SK-MEL-5 (cell line): ENCODE results near the gene CEP89. TPM values are rescaled to one million over a fixed set of nuclear protein-coding genes. Genes with fewer than 3 reads are reported as not detected.
"Not testable (repeated sequence)": the region's sequence is repeated elsewhere in the genome, so short reads cannot be mapped to it uniquely, and the experiment has no call there.

Experiments used
- DNase-seq: peaks from one replicate; pipeline ENCODE4 v3.0.0-alpha.2; 2016; ENCODE audit warnings: low read depth, low spot score
- in situ Hi-C: cut with HindIII; loops from 2 replicates; pipeline ENCODE4 v1.10.0; 2016; ENCODE audit warnings: low sequenced_read_pairs, high pct_unique_total_duplicates, low pct_unique_long_range_greater_than_20kb
- small RNA-seq, 2 experiments: library from RNA; depleted of rRNA; stranded (forward); fragments of <200 nt; gene quantifications; one replicate each; pipeline ENCODE3, GENCODE V24; 2014
- total RNA-seq: library from RNA; depleted of rRNA; stranded (reverse); fragments of >200 nt; shearing (Covaris generic); gene quantifications from 2 replicates; pipeline ENCODE4 v1.2.3, GENCODE V29; 2014; rRNA removed

Gene CEP89
- total RNA-seq, 1 experiment from 2014 or later = 4.8 TPM

DNA sequence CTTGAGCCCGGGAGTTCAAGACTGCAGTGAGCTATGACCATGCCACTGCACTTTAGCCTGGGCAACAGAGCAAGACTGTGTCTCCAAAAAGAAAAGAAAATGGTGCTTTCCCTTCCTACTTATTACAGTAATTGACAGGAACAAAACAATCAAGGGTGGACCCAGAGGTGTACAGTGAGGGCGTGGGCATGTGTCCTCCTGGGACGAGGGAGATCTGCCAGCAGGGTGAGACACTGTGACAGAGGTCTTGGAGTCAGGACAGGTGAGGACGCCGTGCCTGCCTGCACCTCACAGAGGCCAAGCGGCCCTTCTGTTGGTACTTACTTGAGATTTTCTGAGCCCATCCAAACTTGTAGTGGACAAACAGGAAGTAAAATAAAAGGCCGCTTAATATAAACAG, 138.9 kb downstream of the CEP89 start:
- DNase-seq, in situ Hi-C loops: not testable (repeated sequence)

DNA sequence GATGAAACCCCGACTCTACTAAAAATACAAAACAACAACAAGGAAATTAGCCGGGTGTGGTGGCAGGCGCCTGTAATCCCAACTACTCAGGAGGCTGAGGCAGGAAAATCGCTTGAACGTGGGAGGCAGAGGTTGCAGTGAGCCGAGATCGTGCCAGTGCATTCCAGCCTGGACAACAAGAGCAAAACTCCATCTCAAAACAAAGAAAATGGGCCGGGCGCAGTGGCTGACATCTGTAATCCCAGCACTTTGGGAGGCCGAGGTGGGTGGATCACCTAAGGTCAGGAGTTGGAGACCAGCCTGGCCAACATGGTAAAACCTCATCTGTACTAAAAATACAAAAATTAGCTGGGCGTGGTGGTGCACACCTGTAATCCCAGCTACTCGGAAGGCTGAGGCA, 139.7 kb downstream of the CEP89 start:
- DNase-seq, in situ Hi-C loops: not testable (repeated sequence)

DNA sequence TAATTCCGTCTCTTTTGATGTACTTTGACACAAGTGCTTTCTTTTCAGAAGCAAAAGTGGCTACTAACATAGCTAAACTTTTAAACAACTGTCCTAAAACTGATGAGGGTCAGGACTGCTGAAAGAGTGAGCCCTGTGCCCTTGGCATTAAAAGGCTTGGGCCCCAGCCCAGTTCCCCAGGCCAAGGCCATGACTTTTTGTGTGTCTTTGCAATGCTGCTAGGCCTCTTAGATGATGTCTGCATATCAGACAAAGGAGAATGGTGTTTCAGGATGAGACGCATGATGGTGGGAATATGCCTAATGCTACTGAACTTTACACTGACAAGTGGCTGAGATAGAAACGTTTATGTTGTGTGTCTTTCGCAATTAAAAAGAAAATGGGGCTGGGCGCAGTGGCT, 140.1 kb downstream of the CEP89 start:
- in situ Hi-C loops = no loop called here
- no peak for DNase-seq

DNA sequence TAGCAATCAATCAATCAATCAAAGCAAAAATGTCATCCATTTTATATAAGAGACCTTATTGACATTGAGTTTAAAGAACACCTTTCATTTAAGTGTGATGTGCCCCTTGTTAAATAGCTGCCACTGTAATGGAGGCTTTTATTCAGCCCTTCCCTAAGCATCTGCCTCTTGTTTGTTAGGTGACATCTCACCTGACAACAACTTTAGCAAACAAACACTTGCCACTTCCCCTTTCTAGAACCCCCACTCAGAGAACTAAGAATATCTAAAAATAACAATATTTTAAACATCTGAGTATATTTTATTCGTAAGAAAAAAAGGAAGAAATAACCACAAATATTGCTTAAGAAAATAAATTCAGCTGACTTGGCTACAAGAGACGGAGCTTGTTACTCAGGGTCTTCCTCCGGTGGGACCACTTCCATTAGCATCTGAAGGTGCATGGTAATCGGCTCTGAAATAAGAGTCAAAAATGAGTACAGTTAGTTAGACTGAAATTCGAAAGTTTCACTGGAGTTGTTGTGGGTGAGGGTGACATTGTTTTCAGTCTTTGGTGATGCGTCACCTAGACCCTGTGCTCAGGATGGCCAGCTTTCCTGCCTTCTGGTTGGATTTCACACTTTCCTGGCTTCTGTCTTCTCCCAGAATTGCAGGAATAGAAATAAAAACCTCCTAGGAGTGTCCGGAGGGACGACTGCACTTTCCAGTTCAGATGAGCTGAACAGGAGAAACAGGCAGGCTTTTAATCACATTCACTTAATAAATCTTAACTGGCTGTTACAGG, 141.3 kb downstream of the CEP89 start:
- in situ Hi-C loops = no loop called here
- no peak for DNase-seq

DNA sequence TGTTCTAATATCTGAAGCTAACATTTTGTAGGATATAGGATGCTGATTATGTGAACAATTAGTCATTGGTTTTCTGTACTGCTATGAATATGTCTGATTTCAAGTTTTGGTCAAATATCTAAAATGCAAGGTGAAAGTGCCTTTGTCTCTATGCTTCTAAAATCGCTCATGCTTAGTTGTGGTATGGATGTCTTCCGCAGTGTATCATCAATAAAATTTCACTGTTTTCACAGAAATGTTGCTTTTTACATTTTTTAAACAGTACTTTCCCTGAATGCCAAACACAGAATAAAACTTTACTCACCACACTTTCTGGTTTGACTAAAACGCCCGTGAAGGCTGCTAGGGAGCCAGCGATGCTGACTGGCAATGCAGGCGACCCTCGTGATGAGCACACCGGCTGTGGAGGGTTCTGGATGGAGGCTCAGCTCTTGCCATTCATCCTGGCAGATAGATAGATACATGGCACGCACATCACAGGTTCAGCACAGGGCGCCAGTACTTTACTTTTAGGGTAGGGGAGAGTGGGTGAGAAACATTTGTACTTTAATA, 142.3 kb downstream of the CEP89 start:
- DNase-seq = no peak
- in situ Hi-C loops = no loop called here

DNA sequence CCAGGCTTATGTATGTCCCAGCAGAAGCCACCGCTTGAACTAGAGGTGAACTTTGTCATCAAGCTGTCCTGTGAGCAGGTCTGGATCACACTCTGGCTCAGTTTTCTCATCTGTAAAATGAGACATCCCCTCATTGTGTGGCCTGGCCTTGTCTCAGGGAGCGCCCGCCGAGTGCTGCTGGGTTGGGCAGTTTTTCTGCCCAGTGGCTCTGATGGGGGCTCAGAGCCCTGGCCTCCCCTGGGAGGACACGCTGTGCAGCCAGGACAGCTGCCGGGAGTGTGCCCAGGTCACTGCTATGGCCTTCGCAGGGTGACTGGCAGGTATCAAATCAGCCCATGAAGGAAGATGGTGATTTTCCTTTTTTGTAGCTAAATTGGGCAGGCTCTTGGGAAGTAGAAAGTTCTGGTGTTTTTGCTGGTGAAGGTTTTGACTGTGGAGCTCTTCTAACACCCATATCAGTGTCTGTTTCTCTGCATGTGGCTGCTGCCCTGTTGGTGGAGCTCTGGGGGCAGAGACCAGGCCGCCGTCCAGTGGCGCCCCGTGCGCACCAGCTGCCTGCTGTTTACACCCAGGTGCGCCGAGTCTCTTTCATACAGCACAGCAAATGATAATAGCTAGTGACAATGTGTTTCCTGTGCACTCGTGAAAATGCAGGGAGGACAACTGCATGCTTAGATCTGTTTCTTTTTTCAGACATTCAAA, 143.0 kb downstream of the CEP89 start:
- in situ Hi-C loops = no loop called here
- DNase-seq = no peak

DNA sequence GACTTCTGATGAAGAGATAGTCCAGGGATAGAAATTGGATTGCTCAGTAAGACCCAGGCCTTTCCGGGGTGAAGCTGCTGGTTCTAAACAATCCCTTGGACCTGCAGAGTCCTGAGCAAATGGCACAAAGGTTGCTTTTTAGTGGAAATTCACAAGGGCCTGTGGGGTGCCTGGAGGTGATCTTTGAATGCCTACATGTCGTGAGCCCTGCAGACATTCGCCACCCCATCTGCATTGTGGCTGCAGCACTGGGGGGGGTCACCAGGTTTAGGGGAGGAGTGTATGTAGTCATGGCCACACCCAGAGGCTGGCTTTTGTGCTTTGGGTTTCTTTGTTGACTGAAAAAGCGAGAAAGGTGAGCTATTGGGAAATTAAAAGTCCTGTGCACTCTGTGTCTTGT, 143.6 kb downstream of the CEP89 start:
- in situ Hi-C loops = no loop called here
- no peak for DNase-seq

Small RNA genes lying within 50 kb of the gene (small RNA-seq; reads per million reads assigned to genes)
- gene RN7SKP22 = 0 to 0.14 reads per million in 2 experiments

Other genes starting within 250 kb of the CEP89 start
- gene SLC7A9, start 102.2 kb downstream of the CEP89 start, total RNA-seq = 0.18 TPM in 1 of 2 replicates, not detected in the other
- gene FAAP24, start 284 bp upstream of the CEP89 start, total RNA-seq = 4.6 and 6.4 TPM in 2 replicates
- 23.9 and 25.9 TPM in 2 replicates for gene RHPN2, start 92.9 kb upstream of the CEP89 start, total RNA-seq
- 6.8 and 9.2 TPM in 2 replicates for gene GPATCH1, start 109.2 kb upstream of the CEP89 start, total RNA-seq
- gene WDR88, start 160.2 kb upstream of the CEP89 start, total RNA-seq = not detected in 2 replicates
- 27.7 and 30.2 TPM in 2 replicates for gene LRP3, start 222.4 kb upstream of the CEP89 start, total RNA-seq